Stomach (tissue), 9 donors: ENCODE measurements around the gene COL6A3. TPM values are rescaled to one million over a fixed set of nuclear protein-coding genes. Genes with fewer than 3 reads are reported as not detected.

Experiments used
- DNase-seq, 2 donors: peaks; one replicate each; pipeline versions ENCODE4 v3.0.0 to v3.0.0-alpha.2; 2013 to 2019
- H3K27ac ChIP-seq, 5 donors: fragments of 200-600 bp in 4 of 5; sonication (generic) in 4 of 5; one replicate each; pipeline ENCODE4 v1.5.1; 2013 to 2019; ENCODE audit warnings: mild to moderate bottlenecking in 1 of 5, moderate library complexity in 1 of 5
- H3K27me3 ChIP-seq, 3 donors: fragments of 200-600 bp; sonication (generic); one replicate each; pipeline ENCODE4 v1.5.1; 2017 to 2019; ENCODE audit warnings: mixed run types in 1 of 3
- H3K36me3 ChIP-seq, 4 donors: fragments of 200-600 bp; sonication (generic); 1 replicate in 3 of 4; 2 replicates in 1 of 4; pipeline ENCODE4 v1.5.1; 2016 to 2019
- H3K4me1 ChIP-seq, 4 donors: fragments of 200-600 bp; sonication (generic); one replicate each; pipeline ENCODE4 v1.5.1; 2016 to 2019
- H3K4me3 ChIP-seq, 4 donors: fragments of 200-600 bp; sonication (generic) in 3 of 4; one replicate each; pipeline ENCODE4 v1.5.1; 2016 to 2019; ENCODE audit warnings: mild to moderate bottlenecking in 1 of 4
- H3K9me3 ChIP-seq, 4 donors: fragments of 200-600 bp; sonication (generic); one replicate each; pipeline ENCODE4 v1.5.1; 2016 to 2019
- CTCF ChIP-seq, 7 experiments: fragments of 450-650 bp in 4 of 7; fragments of 200-600 bp in 3 of 7; sonication (generic) in 3 of 7; IDR thresholded peaks; one replicate each; pipeline ENCODE4 v1.5.1; 2016 to 2019; ENCODE audit warnings: antibody characterized with exemption in 7 of 7, control low read depth in 2 of 7, mild to moderate bottlenecking in 1 of 7
- EP300 ChIP-seq: sonication (generic); formaldehyde crosslinking; IDR thresholded peaks from one replicate; pipeline ENCODE4 v1.6.1; 2017; ENCODE audit warnings: antibody characterized with exemption
- POLR2A ChIP-seq, 4 donors: fragments of 450-650 bp; IDR thresholded peaks; one replicate each; pipeline ENCODE4 v1.6.1; 2016; ENCODE audit warnings: antibody characterized with exemption in 4 of 4, control low read depth in 2 of 4, mild to moderate bottlenecking in 1 of 4, moderate library complexity in 1 of 4
- POLR2AphosphoS5 ChIP-seq, 3 donors: sonication (generic); formaldehyde crosslinking; IDR thresholded peaks; one replicate each; pipeline ENCODE4 v1.6.1; 2016; ENCODE audit warnings: antibody characterized with exemption in 3 of 3
- WGBS, 5 donors: extraction: QIAGEN DNeasy Blood & Tissue Kit in 3 of 5; methylation state at CpG; one replicate each; pipeline versions ENCODE4 v1.1.5 to v1.1.7; 2013 to 2018; 5-methylcytosine and 5-hydroxymethylcytosine counted together
- intact Hi-C: fragments of 100-400 bp; cut with DNase I; formaldehyde crosslinking; loops from one replicate; pipeline ENCODE4 v1.15.1; 2023; ENCODE audit warnings: low total_unique reads
- polyA plus RNA-seq, 3 donors: library from polyadenylated mRNA; stranded (reverse); fragments of 200-250 nt; gene quantifications; one replicate each; pipeline ENCODE4 v1.2.3, GENCODE V29; 2013
- total RNA-seq, 5 donors: library from RNA; depleted of rRNA; stranded (reverse); fragments of >200 nt; gene quantifications; one replicate each; pipeline versions ENCODE4 v1.1.0 to v1.2.3, GENCODE V29; 2014 to 2016
- donor health status: healthy with polysubstance abuse.
- donor health status: Bipolar disorder and iron deficiency.
- donor health status: healthy.

The COL6A3 gene
- total and polyA plus RNA-seq, 8 donors = 9.3 to 411 (median 105) TPM

DNA sequence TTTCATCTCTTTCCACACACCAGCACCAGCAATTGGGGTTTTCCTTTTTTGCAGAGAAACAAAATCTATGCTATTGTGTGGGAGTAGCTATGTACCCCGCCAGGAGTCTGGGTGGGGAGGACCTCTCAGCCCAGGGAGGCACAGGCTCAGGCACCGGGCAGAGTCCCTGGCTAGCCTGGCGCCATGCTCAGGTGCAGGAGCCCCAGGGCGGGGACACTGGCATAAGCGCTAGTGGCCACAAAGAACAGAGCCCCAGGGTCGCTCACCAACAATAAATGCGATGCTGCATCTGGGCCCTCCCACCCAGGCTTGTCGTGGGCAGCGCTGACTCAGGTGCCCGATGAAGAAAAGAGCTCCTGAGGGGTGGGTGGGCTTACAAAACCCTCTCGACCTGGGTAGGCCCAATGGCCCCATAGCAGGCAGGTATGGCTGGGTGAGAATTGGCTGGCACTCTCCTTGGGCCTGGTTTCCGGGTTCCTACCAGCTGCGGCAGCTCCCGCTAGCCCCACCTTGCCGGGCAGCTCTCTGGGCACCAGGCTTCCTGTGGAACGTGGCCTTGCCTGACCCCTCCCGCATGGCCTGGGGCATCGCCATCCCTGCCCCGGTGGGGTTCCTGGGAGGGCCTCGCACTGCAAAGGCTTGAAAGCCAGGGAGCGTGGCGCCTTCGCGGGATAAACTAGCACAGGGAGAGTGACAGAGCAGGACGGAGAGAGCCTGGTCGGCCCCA, 31.8 kb upstream of the COL6A3 start:
- WGBS, 5 donors = 87 to 94% (median 91%) methylated on average over 14 to 26 of the region's 26 CpGs
- intact Hi-C loops = no loop called here
- Histone ChIP-seq H3K4me1 (peaks cover 0 to 13% (median 9%) of the 10 kb centered on the region in 4 donors), H3K27ac (peak overlapping the region in 1 of 5 donors; percentile 40), H3K9me3 (no peaks in the 10 kb centered on the region), H3K27me3 (peaks cover 0 to 6% (median 0%) of the 10 kb centered on the region in 3 donors), H3K36me3 (no peaks in the 10 kb centered on the region), H3K4me3 (no peak overlapping the region)
- TF ChIP-seq EP300 = no peak
- TF ChIP-seq POLR2A (IDR thresholded peaks at IDR 0.05) = no peak
- TF ChIP-seq POLR2AphosphoS5 (IDR thresholded peaks at IDR 0.05) = no peak
- no peak for TF ChIP-seq CTCF (IDR thresholded peaks at IDR 0.05)
- no peak for DNase-seq

GRCh38 chr2:237444071-237444470, 30.1 kb upstream of the COL6A3 start:
- peaks cover 0 to 6% (median 0%) of the 10 kb centered on the region in 3 donors for H3K27me3 ChIP-seq
- H3K4me3 ChIP-seq = no peak overlapping the region
- 75 to 89% (median 82%) methylated on average over 2 of the region's 2 CpGs for WGBS, 5 donors
- peaks cover 0 to 6% (median 2%) of the 10 kb centered on the region in 4 donors for H3K4me1 ChIP-seq
- no peaks in the 10 kb centered on the region for H3K36me3 ChIP-seq
- H3K27ac ChIP-seq = no peak overlapping the region
- intact Hi-C loops = no loop called here
- no peaks in the 10 kb centered on the region for H3K9me3 ChIP-seq
- DNase-seq = no peak
- no peak for TF ChIP-seq CTCF (IDR thresholded peaks at IDR 0.05)
- TF ChIP-seq POLR2A (IDR thresholded peaks at IDR 0.05) = no peak
- no peak for TF ChIP-seq POLR2AphosphoS5 (IDR thresholded peaks at IDR 0.05)
- no peak for TF ChIP-seq EP300

GRCh38 chr2:237441605-237442274, 27.8 kb upstream of the COL6A3 start:
- peak overlapping the region in 1 of 5 donors; percentile 16 for H3K27ac ChIP-seq
- peaks cover 0 to 11% (median 9%) of the 10 kb centered on the region in 4 donors for H3K4me1 ChIP-seq
- TF ChIP-seq POLR2AphosphoS5 (IDR thresholded peaks at IDR 0.05) (peak in 1 of 3 donors; percentile 17), POLR2A (IDR thresholded peaks at IDR 0.05) (no peak), EP300 (no peak), CTCF (IDR thresholded peaks at IDR 0.05) (no peak)
- H3K36me3 ChIP-seq = no peaks in the 10 kb centered on the region
- no peak overlapping the region for H3K4me3 ChIP-seq
- peak in 1 of 2 donors; percentile 76 for DNase-seq
- 17 to 54% (median 33%) methylated on average over 2 of the region's 2 CpGs for WGBS, 5 donors
- no peaks in the 10 kb centered on the region for H3K9me3 ChIP-seq
- intact Hi-C loops = no loop called here
- H3K27me3 ChIP-seq = peaks cover 0 to 6% (median 0%) of the 10 kb centered on the region in 3 donors

- Histone ChIP-seq H3K4me1 (peaks cover 0 to 11% (median 9%) of the 10 kb centered on the region in 4 donors), H3K27me3 (peaks cover 0 to 3% (median 0%) of the 10 kb centered on the region in 3 donors), H3K9me3 (no peaks in the 10 kb centered on the region), H3K4me3 (no peak overlapping the region), H3K27ac (peak overlapping the region in 3 of 5 donors; percentile 16 to 29 (median 27)), H3K36me3 (no peaks in the 10 kb centered on the region)
- intact Hi-C loops = no loop called here
- no peak for DNase-seq
- no peak for TF ChIP-seq POLR2A (IDR thresholded peaks at IDR 0.05)
- TF ChIP-seq POLR2AphosphoS5 (IDR thresholded peaks at IDR 0.05) = no peak
- no peak for TF ChIP-seq EP300
- no peak for TF ChIP-seq CTCF (IDR thresholded peaks at IDR 0.05)
- 33 to 51% (median 49%) methylated on average over 2 of the region's 2 CpGs for WGBS, 5 donors
Measured at GRCh38 chr2:237440819-237441281, 26.9 kb upstream of the COL6A3 start.
